ENCODE measurements around the gene KCNA4.
A peak's percentile ranks its signal among the peaks of the same experiment; 100 is the strongest.
"Not testable (repeated sequence)": the region's sequence is repeated elsewhere in the genome, so short reads cannot be mapped to it uniquely, and the experiment has no call there.

The KCNA4 gene

GRCh38 chr11:30016588-30017363, at the start of gene KCNA4:
KCNA4 (minus strand) TSS chr11:30017030; CDS start chr11:30012678, 4,352 bp downstream.
- DNase-seq (ENCODE audit: low spot score) = peak; percentile 22

GRCh38 chr11:30062103-30062502, 45.3 kb upstream of the KCNA4 start:
- no peak for DNase-seq (ENCODE audit: low spot score)

GRCh38 chr11:30059172-30059815, 42.5 kb upstream of the KCNA4 start:
- no peak for DNase-seq (ENCODE audit: low spot score)

- DNase-seq (ENCODE audit: low spot score) = no peak
These were observed 32.4 kb upstream of the KCNA4 start for GRCh38 chr11:30049214-30049613.

GRCh38 chr11:30046578-30046945, 29.7 kb upstream of the KCNA4 start:
- DNase-seq (ENCODE audit: low spot score) = no peak

GRCh38 chr11:30045921-30046577, 29.2 kb upstream of the KCNA4 start:
- no peak for DNase-seq (ENCODE audit: low spot score)

GRCh38 chr11:30045144-30045543, 28.3 kb upstream of the KCNA4 start:
- DNase-seq (ENCODE audit: low spot score) = no peak

GRCh38 chr11:30041171-30041570, 24.3 kb upstream of the KCNA4 start:
- no peak for DNase-seq (ENCODE audit: low spot score)

- not testable (repeated sequence) for DNase-seq (ENCODE audit: low spot score)
These were observed 17.9 kb upstream of the KCNA4 start for GRCh38 chr11:30034746-30035145.

GRCh38 chr11:30034166-30034565, 17.3 kb upstream of the KCNA4 start:
- DNase-seq (ENCODE audit: low spot score) = not testable (repeated sequence)

GRCh38 chr11:30025396-30026139, 8.7 kb upstream of the KCNA4 start:
- no peak for DNase-seq (ENCODE audit: low spot score)

- no peak for DNase-seq (ENCODE audit: low spot score)
These were observed 6.2 kb upstream of the KCNA4 start for GRCh38 chr11:30023074-30023473.

- no peak for DNase-seq (ENCODE audit: low spot score)
These were observed 2.7 kb upstream of the KCNA4 start for GRCh38 chr11:30019481-30019880.

- no peak for DNase-seq (ENCODE audit: low spot score)
These were observed 1.7 kb upstream of the KCNA4 start for GRCh38 chr11:30018495-30018894.

GRCh38 chr11:30017445-30017895, 640 bp upstream of the KCNA4 start:
- no peak for DNase-seq (ENCODE audit: low spot score)

GRCh38 chr11:30015725-30016412, 961 bp downstream of the KCNA4 start:
- DNase-seq (ENCODE audit: low spot score) = no peak

GRCh38 chr11:30012346-30012745, 4.5 kb downstream of the KCNA4 start:
- DNase-seq (ENCODE audit: low spot score) = no peak

- no peak for DNase-seq (ENCODE audit: low spot score)
These were observed 7.8 kb downstream of the KCNA4 start for GRCh38 chr11:30009060-30009459.

- no peak for DNase-seq (ENCODE audit: low spot score)
These were observed 10.0 kb downstream of the KCNA4 start for GRCh38 chr11:30006876-30007275.

GRCh38 chr11:30002157-30002785, 14.6 kb downstream of the KCNA4 start:
- DNase-seq (ENCODE audit: low spot score) = no peak

Data from GM03348 (cell line).